ENCODE data around the gene SATB1.

SATB1 gene

DNA sequence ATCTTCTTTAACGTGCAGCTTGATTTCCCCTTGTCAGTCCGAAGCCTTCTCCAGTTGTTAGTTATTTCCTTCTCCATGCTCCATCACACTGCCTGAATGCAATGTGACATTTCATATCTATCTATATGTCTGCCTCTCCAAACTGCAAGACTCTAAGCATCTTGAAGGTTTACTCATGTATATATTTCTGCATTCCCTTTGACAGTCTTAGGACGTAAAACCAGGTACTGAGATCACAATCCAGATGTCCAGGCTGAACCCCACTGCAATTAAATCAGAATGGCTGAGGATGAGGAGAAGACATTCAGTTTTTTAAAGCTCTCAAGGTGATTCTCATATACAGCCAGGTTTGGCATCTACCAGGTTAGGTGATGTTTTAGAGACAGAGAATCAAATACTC is 6.1 kb upstream of the SATB1 start:
- DNase-seq: no peak

DNA sequence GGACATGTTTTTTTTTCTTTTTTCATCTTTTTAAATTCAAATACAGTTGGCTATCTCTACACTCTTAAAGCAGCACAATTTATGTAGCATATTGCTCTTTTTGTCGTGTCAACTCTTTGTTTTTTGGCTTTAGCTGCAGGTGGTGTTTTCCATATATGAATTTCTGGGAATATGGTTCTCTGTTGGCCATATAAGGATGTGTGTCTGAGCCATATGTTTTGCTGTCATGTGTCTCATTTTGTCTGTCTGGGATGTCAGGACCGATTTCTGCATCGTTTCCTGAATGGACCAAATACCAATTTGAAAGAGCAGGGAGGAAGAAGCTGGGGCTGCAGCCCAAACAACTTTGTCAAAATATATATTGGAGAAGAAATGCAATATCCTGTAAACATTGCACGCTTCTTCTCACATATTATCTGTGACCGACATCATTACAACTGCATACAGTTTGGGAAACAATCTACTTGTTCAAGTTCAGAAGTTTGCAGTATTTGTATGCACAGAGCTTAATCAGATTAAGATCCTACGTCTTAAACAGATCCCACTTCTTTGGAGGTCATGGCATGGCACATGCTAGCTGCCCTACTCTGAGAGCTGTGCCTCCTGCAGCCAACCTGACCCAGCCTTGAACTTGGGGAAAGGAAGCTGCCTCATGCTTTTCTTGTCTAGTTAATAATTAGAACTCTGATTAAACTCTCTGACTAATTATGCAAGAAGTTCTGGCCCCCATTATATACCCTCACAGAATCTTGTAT is 4.0 kb upstream of the SATB1 start:
- no peak for DNase-seq

DNA sequence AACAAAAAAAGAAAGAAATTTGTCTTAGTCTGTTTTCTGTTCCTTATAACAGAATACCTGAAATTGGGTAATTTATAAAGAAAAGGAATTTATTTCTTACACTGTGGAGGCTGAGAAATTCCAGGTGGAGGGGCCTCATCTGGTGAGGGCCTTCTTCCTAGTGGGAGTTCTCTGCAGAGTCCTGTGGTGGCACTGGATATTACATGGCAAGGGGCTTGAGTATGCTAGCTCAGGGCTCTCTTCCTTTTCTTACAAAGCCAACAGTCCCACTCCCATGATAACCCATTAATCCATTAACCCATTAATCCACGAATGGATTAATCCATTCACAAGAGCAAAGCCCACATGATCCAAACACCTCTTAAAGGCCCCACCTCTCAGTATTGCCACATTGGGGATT is 2.9 kb upstream of the SATB1 start:
- DNase-seq: no peak

DNA sequence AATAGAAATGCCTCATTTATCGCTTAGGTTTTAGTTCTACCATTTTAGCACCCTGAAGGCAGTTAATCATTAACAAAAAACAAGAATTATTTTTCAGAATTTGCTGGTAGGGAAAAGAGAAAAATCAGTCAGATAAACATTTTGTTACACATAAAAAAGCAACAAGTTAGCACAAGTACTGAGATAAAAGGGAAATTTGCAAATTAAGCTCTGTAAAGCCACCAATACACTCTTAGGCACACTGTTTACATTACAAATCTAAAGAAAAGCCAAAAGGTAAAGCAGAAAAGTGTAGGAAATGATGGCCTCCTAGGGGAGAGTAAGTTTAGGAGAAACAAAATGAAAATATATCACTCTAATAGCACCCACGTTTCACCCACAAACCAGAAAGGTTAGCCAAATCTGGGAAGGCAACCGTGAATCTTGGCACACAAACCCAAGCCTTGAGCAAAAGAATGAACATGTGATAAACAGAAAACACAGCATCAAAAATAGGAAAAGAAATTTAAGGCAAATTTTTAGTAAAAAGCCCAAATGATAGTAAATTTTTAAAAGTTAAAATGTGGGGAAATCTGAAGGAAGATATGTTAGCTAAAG is 1.6 kb upstream of the SATB1 start:
- no peak for DNase-seq

DNA sequence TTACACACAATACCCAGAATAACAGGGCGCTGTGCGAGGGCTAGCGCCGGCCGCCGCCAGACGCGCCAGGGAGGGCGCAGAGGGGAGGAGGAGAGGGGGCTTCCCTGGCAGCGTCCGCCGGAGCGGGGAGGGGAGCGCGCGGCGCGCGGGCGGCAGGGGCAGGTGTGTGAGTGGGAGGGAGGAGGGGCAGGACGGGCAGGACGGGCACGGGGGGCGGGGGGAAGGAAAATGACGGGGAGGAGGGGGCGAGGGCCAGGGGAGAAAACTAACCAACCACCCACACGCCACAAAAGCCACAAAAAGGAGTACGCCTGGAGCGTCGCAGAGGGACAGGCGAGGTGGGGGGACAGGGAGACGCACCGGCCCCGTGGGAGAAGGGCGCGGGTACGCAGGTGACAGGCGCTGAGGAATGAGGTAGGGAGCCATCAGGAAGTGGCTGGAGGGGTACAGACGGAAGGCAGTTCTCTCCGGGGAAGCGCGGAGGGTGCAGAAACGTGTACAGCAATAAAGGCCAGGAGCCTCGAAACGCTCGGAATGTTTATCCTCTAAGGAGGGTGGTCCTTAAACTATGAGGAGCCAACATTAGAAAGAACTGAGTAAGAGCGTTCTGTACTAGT is 610 bp upstream of the SATB1 start:
- DNase-seq: peak; percentile 45 to 81 (median 62)

DNA sequence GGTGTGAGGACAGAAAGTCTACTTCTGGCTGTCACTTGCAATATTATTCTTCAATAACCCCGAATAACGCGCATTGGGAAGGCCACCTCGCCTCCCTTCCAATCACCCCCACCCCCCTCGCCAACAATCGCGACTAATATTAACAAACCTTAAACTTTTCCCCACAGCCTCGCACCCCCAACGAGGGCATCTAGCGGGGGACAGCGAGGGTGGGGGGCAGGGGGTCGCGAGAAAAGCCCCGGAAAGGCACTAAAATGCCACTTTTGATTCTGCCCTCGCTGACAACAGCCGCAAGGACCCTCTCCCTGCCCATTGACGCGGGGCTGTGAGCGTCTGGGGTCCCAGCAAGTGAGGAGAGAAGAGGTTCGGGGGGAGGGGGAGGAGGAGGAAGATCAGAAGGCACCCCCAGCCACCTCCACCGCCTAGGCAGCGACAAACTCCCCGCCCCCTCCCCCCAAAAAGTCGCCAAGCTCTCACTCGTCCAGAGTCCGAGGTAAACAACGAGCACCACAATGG is 868 bp downstream of the SATB1 start:
- DNase-seq: peak in 2 of 5 experiments; percentile 4 to 61

DNA sequence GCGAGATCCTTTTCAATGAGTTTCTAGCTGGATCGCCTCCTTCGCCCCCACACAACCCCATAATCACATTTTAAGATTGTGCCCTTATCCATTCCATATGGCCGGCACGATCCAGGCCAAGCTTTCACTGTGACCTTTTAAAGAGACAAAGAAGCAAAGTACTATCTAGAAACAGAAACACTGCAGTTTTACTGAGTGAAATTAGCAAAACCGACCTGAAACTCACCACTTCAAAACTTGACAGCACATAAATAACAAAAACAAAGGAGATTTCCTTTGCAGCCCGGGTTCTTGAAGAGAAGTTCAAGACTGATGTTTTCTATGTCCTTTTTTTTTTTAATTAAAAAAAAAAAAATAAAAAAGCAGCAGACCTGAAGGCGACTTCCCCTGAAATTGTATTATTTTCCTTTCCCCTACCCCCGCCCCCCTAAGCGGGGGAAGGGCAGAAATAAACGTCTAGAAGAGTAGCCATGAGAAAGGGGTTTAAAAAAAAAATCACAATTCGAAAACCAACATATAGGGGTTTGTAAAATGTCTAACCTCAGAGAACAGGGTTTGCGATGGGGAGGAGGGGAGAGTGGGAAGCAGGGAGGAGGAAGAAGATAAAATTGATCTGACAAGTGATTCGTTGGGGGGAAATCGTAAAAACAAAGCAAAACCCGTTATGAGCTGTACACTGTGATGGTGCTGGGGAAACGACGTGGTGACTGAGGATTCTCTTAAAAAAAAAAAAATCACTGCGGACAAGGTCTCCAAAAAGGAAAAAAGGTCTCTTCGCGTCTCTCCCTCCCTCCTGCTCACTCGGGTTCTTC is 1.5 kb downstream of the SATB1 start:
- peak in 2 of 5 experiments; percentile 5 to 76 for DNase-seq

DNA sequence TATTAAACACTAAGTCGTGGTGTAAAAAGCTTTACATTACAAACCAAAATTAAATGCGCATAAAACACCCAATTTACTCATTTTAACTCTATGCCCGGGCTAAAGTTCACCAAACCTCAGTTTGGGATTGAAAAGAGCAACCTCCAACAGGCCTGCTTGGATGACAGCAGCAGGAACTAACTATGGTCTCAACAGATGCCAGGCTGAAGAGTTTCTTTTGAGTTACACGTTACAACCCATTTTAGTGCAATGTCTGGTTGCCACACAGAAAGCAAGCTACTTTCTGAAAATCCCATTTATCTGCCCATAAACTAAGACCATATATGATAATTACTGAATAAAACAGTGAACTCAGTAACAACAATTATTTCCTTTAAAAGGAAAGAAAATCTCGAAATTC is 2.2 kb downstream of the SATB1 start:
- DNase-seq: peak in 1 of 5 experiments; percentile 56

DNA sequence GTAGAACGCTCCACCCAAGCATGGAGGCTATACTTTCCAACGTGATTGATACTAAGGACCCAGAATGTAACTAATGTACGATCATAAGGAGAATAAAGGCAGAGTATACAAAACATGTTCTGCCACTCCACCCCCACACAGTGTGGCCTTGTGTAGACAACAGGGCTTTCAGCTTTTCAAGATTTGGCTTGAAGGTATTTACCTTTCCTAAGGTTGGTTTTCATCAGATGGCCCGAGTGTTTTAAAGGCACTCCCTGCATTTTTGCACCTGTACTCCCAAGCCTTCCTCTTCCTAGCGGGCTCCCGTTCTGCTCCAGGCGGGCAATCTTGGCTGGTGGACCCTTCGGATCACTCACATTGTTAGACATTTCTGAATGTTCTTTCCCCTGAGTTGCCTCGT is 4.6 kb downstream of the SATB1 start:
- DNase-seq: no peak

DNA sequence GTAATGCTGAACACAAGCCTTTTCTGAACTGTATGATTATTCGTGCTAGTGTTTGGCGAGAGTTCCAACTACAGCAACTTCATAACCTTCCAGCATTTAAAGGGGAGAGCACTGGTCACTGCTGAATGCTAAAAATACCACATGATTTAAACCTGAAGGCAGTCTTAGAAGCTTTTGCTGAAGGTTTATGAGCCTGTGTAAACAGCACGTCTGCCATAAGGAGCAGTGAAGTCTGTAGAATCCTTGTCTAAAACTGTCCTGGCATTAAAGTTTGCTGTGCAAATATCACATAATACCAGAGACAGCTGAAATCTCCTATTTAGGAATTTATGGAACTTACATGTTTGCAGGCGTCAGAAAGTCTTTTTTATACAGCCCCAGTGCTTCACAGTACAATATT is 5.9 kb downstream of the SATB1 start:
- DNase-seq: no peak

DNA sequence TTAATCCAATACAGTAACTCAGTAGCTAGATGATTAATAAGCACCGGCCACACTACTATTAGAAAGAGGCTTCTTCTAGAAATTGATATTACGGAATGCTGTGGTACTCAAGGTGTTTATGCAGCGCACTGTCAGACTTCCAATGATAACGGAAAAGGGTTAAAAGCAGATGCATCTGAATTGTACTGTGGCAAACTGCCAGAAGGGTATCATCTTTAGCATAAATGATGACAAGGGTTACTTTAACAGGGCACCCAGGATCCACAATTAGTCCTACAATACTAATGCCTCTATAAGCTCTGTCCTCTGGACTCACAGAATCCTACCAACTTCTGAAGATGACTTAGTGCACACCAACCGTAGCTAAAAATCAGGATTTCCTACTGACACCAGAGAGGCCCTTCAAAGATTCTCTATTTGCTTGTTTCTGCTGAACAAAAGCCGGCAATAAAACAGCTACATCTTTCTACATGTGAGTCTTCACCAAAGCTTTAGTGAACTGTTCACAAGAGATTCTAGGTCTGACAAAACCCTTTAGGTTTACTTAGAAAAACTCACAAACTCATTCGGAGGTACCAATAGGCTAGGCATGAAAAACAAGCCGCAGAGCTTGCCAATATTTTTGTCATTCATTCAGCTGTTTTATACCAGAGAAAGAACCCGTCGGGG is 7.1 kb downstream of the SATB1 start:
- DNase-seq: no peak

DNA sequence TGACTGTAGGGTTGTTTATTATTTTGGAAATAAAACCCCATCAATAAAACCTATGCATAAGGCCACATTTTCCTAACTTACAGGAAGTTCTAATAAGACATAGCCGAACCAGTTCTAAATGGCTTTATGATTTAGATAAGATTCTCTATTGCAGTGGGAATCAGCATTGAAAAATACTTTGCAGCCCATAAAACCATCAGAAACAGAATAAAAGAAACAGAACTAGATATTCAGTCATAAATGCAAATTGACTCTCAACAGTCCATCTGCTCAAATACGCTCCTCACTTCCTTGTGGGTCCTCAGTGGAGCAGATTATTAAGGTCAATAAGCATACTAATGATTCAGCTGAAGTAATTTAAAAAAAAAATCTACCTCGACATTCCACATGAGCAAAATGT is 8.8 kb downstream of the SATB1 start:
- DNase-seq: no peak

DNA sequence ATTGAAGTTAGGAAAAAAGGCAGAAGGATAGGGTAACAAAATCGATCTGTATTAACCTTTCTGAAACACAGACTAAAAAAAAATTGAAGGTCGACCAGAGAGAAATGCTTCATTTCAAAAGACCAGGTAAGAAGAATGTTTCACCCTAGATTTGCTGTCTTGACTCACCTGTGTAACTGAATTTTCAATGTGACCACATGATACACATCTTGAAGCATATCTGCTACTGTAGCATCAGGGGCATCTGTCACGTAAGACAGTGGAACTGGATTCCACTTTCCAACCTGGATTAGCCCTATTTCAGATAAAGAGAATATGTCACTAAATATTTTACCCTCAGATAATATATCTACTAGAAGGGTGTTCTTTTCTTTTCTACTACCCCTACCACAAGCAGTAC is 9.3 kb downstream of the SATB1 start:
- no peak for DNase-seq

DNA sequence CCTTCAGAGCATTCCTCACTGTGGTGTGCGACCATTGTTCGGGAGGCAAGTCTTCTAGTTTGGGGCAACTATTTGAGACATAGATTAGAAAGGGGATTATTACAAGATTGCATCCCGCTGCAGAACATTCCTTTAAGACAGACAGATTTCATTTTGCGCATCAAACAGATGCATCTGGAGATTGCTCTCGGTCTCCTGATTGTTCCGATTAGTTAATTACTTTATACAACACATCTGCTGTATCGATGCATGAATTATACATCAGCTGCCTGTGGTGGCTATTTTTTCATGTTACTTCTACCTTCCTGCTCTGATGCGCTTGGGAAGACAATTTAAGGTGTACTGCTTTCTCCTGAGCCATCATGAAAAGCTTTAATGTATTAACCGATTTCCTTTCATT is 10.0 kb downstream of the SATB1 start:
- DNase-seq: no peak

DNA sequence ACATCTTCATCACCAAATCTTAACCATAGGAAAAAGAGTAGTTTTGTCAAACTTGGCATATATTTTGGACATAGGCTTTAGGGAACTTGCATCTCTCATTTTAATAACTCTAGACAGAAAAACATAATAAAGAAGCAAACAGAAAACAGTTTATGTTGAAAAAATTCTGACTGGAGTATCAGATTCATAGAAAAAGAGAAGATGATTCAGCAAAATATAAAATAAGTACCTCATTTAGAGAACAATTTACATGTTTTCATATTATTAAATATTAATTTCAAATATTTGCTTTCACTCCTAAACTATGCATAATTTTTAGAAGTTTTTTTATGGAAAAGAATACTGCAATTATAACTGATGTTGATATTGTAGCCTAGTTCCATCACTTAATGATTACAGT is 12.5 kb downstream of the SATB1 start:
- no peak for DNase-seq

DNA sequence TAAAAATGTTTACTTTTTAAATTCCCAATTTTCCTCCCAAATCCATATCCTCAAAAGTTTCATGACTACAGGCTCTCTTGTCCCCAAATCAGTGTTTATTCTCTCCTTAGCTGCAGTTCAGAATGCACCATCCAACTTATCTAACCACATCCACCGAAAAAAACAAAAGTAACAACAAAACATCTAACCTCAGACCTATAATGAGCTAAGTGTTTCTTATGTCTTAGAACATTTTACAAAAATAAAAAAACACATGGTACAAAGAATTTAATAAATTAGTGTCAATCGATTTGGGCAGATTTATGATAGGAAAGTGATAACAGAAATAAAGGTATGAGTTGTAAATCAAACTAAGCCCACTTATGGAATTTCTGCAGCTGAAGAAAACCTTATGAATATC is 13.6 kb downstream of the SATB1 start:
- DNase-seq: peak in 2 of 5 experiments; percentile 30 to 78

DNA sequence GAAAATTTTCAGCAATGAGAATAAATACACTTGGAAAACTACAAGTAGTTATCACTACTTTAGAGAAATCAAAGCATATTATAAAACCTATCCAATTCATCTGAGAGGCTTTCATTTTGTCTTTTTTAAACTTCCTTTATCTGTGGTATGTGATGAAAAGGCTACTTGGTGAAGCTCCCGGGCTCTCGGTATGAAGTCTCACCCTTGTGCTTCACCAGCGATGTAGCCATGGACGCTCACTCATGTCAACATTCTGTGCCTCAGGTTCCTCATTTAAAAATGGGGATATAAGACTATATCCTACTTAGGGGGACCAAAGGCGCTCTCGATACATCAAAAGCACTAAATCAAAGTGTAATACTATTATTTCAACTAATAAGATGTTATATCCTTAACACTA is 14.9 kb downstream of the SATB1 start:
- no peak for DNase-seq

DNA sequence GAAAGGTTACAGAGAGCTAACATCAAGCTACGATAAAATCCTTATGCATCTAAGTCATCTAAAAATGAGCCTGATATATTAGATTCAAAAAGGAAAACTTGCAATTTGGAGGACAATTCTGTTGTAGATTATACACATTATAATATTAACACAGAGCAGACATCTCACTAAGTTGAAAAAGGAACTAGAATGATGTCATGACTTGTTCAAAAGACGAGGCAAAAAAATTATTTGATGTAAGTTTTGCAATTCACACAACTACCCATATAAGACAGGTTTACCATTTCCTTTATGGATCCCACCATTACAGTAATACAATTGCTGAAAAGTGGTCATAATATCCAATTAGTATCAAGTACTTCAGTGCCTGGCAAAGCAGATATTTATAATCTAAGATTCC is 15.9 kb downstream of the SATB1 start:
- DNase-seq: no peak

DNA sequence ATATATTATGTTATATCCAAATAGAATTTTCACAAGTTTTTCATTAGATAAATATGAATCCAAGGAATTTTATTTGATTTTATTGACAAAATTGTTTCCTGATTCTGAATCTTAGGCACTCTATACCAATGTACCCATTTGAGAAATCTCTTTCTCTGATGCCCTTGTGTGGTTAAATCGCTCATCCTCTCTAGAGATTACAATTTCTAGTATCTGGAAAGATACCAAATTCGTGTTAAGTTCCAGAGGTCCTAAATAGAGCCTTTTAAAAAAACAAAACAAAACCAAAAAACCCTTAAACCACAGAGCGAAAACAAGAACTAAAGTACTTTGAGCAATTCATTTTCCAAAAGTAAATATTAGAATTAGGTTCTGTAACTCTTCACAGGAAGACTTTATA is 20.0 kb downstream of the SATB1 start:
- peak in 1 of 5 experiments; percentile 49 for DNase-seq

DNA sequence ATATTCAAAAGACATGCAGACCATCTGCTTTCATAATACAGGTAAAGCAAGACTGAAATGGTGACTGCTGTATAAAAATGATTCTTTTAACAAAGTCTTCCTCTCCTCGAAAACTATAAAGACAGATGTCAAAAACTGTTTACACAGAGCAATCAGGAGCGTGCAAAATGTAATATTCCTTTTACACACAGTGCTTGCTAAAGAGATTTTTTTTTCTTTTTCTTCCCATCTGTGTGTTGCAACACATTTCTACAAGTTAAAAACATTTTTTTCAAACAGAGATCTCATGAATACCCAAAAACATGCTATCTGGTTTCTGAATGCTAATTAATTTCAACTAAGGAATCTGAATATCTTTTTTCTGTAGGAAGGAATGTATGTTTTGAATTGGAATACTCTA is 22.1 kb downstream of the SATB1 start:
- DNase-seq: no peak

DNA sequence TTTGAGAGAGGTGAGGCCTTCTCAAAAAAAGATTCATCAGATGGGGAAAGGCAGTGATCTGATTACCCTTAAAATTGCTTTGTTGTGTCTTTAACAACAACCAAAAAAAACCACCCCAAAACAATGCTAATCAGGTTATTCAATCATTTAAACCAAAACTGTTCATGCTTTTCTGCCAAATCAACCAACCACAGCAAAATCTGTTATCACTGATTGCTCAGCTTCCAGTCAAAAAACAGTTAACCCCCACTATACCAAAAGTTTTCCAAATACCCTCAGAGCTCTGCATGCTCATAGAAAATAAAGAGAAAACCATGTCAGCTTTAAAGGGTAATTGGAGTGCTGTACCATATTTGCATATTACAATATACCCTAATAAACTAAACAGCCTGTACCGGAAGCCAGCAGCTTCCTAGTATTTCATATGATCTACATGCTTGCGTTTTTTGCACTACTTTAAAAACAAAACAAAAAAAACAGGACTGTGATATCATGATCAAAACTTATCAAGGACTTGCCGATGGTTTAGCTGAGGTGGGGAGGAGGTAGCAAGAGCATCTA is 22.8 kb downstream of the SATB1 start:
- DNase-seq: peak in 1 of 5 experiments; percentile 87

DNA sequence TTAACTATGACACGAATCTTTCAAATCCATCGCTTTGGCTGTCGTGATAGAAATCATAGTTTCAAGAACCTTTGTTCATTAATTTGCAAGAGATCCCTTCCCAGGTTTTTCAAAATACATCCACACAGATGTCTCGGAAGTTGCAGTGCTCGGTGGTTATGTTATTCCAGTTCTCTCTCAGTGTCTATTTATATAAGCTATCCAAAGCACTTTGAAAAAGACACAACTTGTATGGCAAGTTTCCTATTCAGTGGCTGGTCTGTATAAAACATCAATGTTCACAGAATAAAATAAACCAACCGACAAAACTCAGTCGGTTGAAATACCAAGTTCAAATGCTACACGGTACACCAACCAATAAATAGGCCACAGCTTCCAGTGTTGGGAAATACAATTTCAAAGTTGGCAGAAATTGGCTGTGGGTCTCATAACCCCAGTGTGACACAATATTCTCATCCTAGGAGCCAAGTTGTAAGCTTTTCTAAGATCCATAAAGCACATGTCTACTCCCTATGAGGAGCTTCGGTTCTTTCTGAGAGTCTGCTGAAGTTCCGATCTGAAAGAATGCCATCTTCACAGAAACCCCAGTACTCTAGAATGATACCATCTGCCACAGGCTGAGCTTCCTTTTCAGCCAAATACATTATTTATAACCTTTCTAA is 23.7 kb downstream of the SATB1 start:
- peak in 1 of 5 experiments; percentile 40 for DNase-seq
